GM19240 (cell line): ENCODE data around the gene ANKRD1.

ENCODE experiments used
- DNase-seq: peaks from one replicate; pipeline ENCODE4 v3.0.0; 2011; ENCODE audit warnings: low spot score; ENCODE audit not compliant: insufficient read length

The ANKRD1 gene

DNA sequence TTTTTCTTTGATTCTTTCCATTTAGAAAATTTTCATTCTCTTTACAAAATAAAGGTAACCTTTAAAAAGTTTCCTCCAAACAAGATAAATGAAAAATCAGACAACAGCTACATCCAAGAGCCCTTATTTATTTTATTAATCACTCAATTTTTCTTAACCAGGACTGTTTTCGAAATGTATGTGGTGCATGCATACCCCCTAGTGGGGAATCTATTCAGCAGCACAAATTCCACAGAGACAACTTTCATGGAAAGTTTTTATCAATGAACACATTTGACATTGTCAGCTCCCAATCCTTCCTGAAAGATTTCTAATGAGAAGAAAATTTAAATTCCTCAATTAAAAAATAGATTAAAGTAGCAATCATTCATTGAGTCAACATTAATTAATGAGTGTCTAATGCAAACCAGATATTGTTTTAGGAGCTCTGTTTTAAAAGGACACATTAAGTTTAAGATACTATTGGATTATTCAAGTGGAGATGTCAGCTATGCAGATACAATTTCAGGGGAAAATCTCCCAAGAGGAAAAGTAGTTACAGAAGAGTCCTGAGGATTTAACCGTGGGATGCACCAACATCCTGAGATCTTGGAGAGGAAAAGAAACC is 57.9 kb downstream of the ANKRD1 start:
- no peak for DNase-seq
